HG03439 (cell line): ENCODE measurements around the gene ADAMTSL4.

Experiments used
- ATAC-seq: cut with Tn5 transposase; IDR thresholded peaks from one replicate; pipeline ENCODE4 v1.9.1; 2021; ENCODE audit warnings: mild to moderate bottlenecking, moderate library complexity; ENCODE audit not compliant: unreplicated experiment

The ADAMTSL4 gene

DNA sequence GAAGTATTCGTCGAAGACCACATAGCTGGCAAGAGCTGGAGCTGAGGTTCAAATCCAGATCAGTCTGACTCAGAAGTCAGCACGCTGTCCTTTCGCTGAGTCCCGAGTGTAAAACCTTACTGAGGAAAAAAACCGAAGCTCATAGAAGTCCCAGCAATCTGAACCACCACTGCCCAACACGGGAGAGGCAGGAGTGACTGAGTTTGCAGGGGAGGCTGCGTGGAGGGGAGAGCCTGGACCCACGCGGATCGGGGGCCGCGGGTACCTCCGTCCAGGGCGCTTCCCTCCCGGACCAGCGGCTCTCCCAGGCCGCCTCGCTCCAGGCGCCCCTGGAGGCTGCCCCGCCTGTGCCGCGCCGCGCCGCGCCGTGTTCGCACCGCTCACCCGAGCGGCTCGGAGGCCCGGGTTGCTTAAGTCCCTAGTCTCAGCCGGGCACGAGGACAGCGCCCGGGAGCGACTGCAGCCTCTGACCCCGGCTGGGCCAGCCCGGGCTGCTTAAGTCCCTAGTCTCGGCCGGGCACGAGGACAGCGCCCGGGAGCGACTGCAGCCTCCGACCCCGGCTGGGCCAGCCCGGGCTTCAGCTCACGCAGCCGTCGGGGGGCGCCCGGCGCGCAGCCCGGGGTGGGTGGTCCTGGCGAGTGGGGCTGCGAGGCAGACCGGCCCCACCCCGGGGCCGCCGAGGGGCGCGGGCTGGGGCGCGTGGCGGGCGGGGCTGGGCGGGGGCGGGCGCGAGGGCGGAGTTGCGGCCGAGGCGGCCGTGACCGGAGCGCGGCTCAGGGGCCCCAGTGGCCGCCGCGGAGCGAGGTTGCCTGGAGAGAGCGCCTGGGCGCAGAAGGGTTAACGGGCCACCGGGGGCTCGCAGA, at the start of gene ADAMTSL4:
ADAMTSL4 (plus strand) TSS at position 777 of the 864 bp plus-strand sequence. CDS start 2,881 bp downstream, outside the sequence.
- peak; percentile 41 for ATAC-seq

- ATAC-seq, result no peak
Observed at GRCh38 chr1:150505431-150505830, 43.8 kb upstream of the ADAMTSL4 start.

GRCh38 chr1:150507912-150508864, 41.0 kb upstream of the ADAMTSL4 start, which contains the start of gene ECM1:
Gene ECM1, plus strand, starts transcription at chr1:150508109. Its CDS starts 101 bp downstream, at chr1:150508210.
- ATAC-seq, result no peak

DNA sequence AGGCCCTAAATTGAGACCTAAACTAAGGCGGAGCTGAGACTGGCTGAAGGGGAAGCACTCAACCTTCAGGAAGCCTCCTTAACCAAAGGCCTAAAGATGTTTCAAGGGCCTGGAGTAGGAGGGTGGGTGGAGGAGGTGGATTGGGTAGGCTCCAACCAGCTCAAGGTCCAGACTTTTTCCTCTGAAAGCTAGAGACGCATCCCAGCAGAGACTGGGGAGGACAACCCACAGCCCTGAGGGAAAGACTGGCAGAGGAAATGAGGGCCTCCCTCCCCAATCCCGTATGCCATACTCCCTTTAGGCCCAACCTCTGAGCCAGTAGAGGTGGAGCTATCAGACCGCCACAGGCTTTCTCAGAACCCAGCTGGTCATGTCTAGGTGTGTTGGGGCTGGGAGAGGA, 40.2 kb upstream of the ADAMTSL4 start:
- no peak for ATAC-seq

DNA sequence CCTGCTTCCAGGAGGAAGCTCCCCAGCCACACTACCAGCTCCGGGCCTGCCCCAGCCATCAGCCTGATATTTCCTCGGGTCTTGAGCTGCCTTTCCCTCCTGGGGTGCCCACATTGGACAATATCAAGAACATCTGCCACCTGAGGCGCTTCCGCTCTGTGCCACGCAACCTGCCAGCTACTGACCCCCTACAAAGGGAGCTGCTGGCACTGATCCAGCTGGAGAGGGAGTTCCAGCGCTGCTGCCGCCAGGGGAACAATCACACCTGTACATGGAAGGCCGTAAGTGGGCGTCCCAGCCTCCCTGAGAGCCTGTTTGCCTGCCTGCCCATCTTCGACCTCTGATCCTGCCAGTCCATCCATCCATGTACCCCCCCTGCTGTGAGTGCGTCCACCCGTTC, 37.7 kb upstream of the ADAMTSL4 start:
- ATAC-seq, result no peak

- no peak for ATAC-seq
Observed at GRCh38 chr1:150511985-150512660, 37.1 kb upstream of the ADAMTSL4 start.

- ATAC-seq, result no peak
Observed at GRCh38 chr1:150512846-150513245, 36.4 kb upstream of the ADAMTSL4 start.

DNA sequence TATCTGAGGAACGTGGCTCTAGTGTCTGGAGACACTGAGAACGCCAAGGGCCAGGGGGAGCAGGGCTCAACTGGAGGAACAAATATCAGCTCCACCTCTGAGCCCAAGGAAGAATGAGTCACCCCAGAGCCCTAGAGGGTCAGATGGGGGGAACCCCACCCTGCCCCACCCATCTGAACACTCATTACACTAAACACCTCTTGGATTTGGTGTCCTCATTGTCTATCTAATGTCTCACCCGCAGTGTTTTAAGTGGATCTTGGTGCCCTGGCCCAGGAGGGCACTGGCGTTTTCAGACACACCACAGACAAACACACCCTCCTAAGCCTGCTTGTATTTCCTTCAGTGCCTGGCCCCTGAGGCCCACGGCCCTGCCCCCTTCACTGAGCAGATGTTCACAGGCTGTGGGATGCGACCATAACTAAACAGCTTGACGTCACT, 35.8 kb upstream of the ADAMTSL4 start:
- ATAC-seq, result no peak

- no peak for ATAC-seq
Observed at GRCh38 chr1:150514260-150514659, 34.9 kb upstream of the ADAMTSL4 start.

DNA sequence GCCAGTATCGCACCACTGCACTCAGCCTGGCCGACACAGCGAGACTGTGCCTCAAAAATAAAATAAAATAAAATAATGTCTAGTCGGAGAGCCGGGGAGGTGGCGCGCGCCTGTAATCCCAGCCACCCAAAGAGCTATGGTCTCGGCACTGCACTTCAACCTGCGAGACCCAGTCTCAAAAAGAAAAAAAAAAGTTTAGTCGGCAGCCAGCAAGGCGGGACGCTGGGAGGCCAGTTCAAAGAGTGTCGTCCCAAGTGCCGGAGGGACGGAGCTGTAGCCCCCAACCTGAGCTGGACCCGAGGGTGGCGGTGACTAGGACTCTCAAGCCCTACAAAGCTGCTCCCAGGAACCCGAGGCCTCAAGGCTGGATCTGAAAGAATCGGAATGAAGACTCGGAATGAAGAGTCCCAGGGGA, 34.3 kb upstream of the ADAMTSL4 start:
- peak; percentile 8 for ATAC-seq

GRCh38 chr1:150515328-150516049, 33.7 kb upstream of the ADAMTSL4 start, which contains the start of gene FALEC:
Gene FALEC, plus strand, starts transcription at chr1:150515752.
- peak; percentile 96 for ATAC-seq

GRCh38 chr1:150516050-150516591, 33.1 kb upstream of the ADAMTSL4 start:
- ATAC-seq, result no peak

GRCh38 chr1:150516616-150517015, 32.6 kb upstream of the ADAMTSL4 start:
- no peak for ATAC-seq

- ATAC-seq, result no peak
Observed at GRCh38 chr1:150521196-150521968, 27.8 kb upstream of the ADAMTSL4 start.

DNA sequence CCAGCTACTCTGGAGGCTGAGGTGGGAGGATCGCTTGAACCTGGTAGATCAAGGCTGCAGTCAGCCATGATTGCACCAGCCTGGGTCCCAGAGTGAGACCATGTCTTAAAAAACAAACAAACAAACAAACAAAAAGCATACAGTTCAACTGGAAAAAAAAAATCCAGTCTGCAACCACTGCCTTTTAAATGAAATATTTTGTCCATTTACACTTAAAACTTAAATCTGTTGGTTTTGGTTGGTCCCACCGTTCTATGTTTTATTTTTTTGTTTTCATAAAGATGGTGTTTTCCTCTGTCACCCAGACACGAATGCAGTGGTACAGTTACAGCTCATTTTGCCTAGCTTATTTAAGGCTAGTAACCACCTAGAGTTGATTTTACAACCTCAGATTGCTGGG, 23.9 kb upstream of the ADAMTSL4 start:
- no peak for ATAC-seq

GRCh38 chr1:150528196-150528595, 21.0 kb upstream of the ADAMTSL4 start:
- ATAC-seq, result no peak

DNA sequence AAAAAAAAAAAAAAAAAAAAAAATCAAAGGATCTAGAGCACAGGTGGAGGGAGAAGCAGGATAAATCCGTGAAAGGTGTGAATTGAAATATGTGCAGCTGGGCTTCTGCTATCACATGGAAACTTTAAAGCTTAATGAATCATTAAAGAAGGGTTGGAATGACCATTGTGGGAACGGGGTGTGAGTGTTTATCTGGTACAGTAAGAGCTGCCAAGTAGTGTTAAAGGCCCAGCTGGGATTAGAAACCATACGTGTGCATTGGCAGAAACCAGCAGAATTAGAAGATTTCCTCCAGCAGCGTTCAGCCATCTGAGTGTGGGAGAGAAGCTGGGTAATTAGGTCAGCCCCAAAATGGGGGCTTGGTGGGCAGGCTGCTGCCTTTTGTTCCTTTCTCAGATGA, 20.2 kb upstream of the ADAMTSL4 start:
- no peak for ATAC-seq

- ATAC-seq, result no peak
Observed at GRCh38 chr1:150530491-150531159, 18.6 kb upstream of the ADAMTSL4 start.
